ENCODE results near the gene C1orf35. TPM values are rescaled to one million over a fixed set of nuclear protein-coding genes. Genes with fewer than 3 reads are reported as not detected.
A peak's percentile ranks its signal among the peaks of the same experiment; 100 is the strongest.

Gene C1orf35
- total RNA-seq, 1 donor from 2014 or later = 7.1 TPM

- peak overlapping the region; percentile 90 for H3K27ac ChIP-seq (replicated peaks)
- H3K4me1 ChIP-seq = peaks cover 89% of the 10 kb centered on the region
- H3K9me3 ChIP-seq (replicated peaks) = no peaks in the 10 kb centered on the region
- DNase-seq = no peak
- intact Hi-C loops (cut with micrococcal nuclease) = no loop called here
- H3K27me3 ChIP-seq (ENCODE audit: low read depth) = no peaks in the 10 kb centered on the region
- no peak for TF ChIP-seq CTCF (IDR thresholded peaks at IDR 0.05; ENCODE audit: borderline replicate concordance)
- H3K4me3 ChIP-seq = no peak overlapping the region
- peaks cover 37% of the 10 kb centered on the region for H3K36me3 ChIP-seq
These were observed 44.6 kb upstream of the C1orf35 start for GRCh38 chr1:228147768-228148167.

- H3K27me3 ChIP-seq (ENCODE audit: low read depth) = no peaks in the 10 kb centered on the region
- no peak for TF ChIP-seq CTCF (IDR thresholded peaks at IDR 0.05; ENCODE audit: borderline replicate concordance)
- peaks cover 37% of the 10 kb centered on the region for H3K36me3 ChIP-seq
- H3K4me3 ChIP-seq = no peak overlapping the region
- no peaks in the 10 kb centered on the region for H3K9me3 ChIP-seq (replicated peaks)
- intact Hi-C loops (cut with micrococcal nuclease) = no loop called here
- H3K4me1 ChIP-seq = peaks cover 92% of the 10 kb centered on the region
- no peak for DNase-seq
- H3K27ac ChIP-seq (replicated peaks) = no peak overlapping the region
These were observed 44.1 kb upstream of the C1orf35 start for GRCh38 chr1:228147151-228147693.

- H3K36me3 ChIP-seq = peaks cover 37% of the 10 kb centered on the region
- intact Hi-C loops (cut with micrococcal nuclease) = no loop called here
These were observed 43.5 kb upstream of the C1orf35 start for GRCh38 chr1:228146417-228147150.

GRCh38 chr1:228145463-228146416 is 42.6 kb upstream of the C1orf35 start:
- DNase-seq = no peak
- Histone ChIP-seq H3K4me1 (peaks cover 92% of the 10 kb centered on the region), H3K27me3 (ENCODE audit: low read depth) (no peaks in the 10 kb centered on the region), H3K9me3 (replicated peaks) (no peaks in the 10 kb centered on the region), H3K4me3 (no peak overlapping the region), H3K27ac (replicated peaks) (no peak overlapping the region), H3K36me3 (peaks cover 37% of the 10 kb centered on the region)
- TF ChIP-seq CTCF (IDR thresholded peaks at IDR 0.05; ENCODE audit: borderline replicate concordance) = no peak
- intact Hi-C loops (cut with micrococcal nuclease) = no loop called here

More at GRCh38 chr1:228146417-228147150, 43.5 kb upstream of the C1orf35 start:
- DNase-seq = no peak
- no peak overlapping the region for H3K27ac ChIP-seq (replicated peaks)
- H3K4me1 ChIP-seq = peaks cover 92% of the 10 kb centered on the region
- H3K4me3 ChIP-seq = no peak overlapping the region
- no peaks in the 10 kb centered on the region for H3K27me3 ChIP-seq (ENCODE audit: low read depth)
- no peak for TF ChIP-seq CTCF (IDR thresholded peaks at IDR 0.05; ENCODE audit: borderline replicate concordance)
- H3K9me3 ChIP-seq (replicated peaks) = no peaks in the 10 kb centered on the region

GRCh38 chr1:228144993-228145343 is 41.8 kb upstream of the C1orf35 start:
- Histone ChIP-seq H3K4me1 (peaks cover 90% of the 10 kb centered on the region), H3K27me3 (ENCODE audit: low read depth) (no peaks in the 10 kb centered on the region), H3K36me3 (peaks cover 37% of the 10 kb centered on the region), H3K9me3 (replicated peaks) (no peaks in the 10 kb centered on the region), H3K4me3 (no peak overlapping the region), H3K27ac (replicated peaks) (no peak overlapping the region)
- TF ChIP-seq CTCF (IDR thresholded peaks at IDR 0.05; ENCODE audit: borderline replicate concordance) = no peak
- intact Hi-C loops (cut with micrococcal nuclease) = no loop called here
- no peak for DNase-seq

Measured in left ventricle myocardium inferior (tissue), 1 donor.